Activated T-helper 1 cell treated with anti-CD3 and anti-CD28 coated beads, Interleukin-12 subunit alpha, Interleukin-12 subunit beta, Interleukin-2, Interleukin-4 antibody, amounts not matched to agents 30 ng/mL and 10 ng/mL and 1 ng/mL, durations not matched to agents 14 hours and 24 hours and 36 hours (primary cell): Measurements from ENCODE around the gene RNF114. TPM values are rescaled to one million over a fixed set of nuclear protein-coding genes. Genes with fewer than 3 reads are reported as not detected.
"Not testable (repeated sequence)": the region's sequence is repeated elsewhere in the genome, so short reads cannot be mapped to it uniquely, and the experiment has no call there.

ENCODE experiments used
- DNase-seq: peaks from one replicate; pipeline ENCODE4 v3.0.0; 2021; ENCODE audit warnings: low spot score
- H3K27ac Mint-ChIP-seq: one replicate; pipeline ENCODE4 v1.8.0; 2021; ENCODE audit warnings: mild to moderate bottlenecking, mixed read lengths
- H3K27me3 Mint-ChIP-seq: one replicate; pipeline ENCODE4 v1.8.0; 2022; ENCODE audit warnings: mild to moderate bottlenecking, moderate library complexity, mixed read lengths; ENCODE audit not compliant: insufficient read depth
- H3K36me3 Mint-ChIP-seq: one replicate; pipeline ENCODE4 v1.8.0; 2021; ENCODE audit warnings: low read depth, mixed read lengths
- H3K4me1 Mint-ChIP-seq: one replicate; pipeline ENCODE4 v1.8.0; 2021; ENCODE audit warnings: low read depth, mixed read lengths
- H3K4me3 Mint-ChIP-seq: one replicate; pipeline ENCODE4 v1.8.0; 2021; ENCODE audit warnings: mild to moderate bottlenecking, moderate library complexity, mixed read lengths
- H3K9me3 Mint-ChIP-seq: one replicate; pipeline ENCODE4 v1.8.0; 2021; ENCODE audit warnings: mixed read lengths
- intact Hi-C: fragments of 100-400 bp; cut with micrococcal nuclease; formaldehyde crosslinking; loops from one replicate; pipeline ENCODE4 v1.15.1; 2024
- total RNA-seq: library from RNA; stranded (reverse); gene quantifications from 2 replicates; pipeline ENCODE4 v1.2.3, GENCODE V29; 2022

Gene RNF114
- total RNA-seq, 1 donor from 2014 or later, result 58.7 TPM

GRCh38 chr20:49893242-49894072, 42.7 kb upstream of the RNF114 start:
- Mint-ChIP-seq H3K4me1 (peaks cover 22% of the 10 kb centered on the region), H3K36me3 (peaks cover 16% of the 10 kb centered on the region), H3K4me3 (peak overlapping the region; percentile 29), H3K9me3 (no peaks in the 10 kb centered on the region), H3K27me3 (peaks cover 4% of the 10 kb centered on the region), H3K27ac (peak overlapping the region; percentile 70)
- DNase-seq, result no peak
- intact Hi-C loops, result loop anchor here (1.0 kb wide), 1 partner anchor 22 kb away; the partner anchor contains the start of gene SPATA2

GRCh38 chr20:49894073-49894470, 42.1 kb upstream of the RNF114 start:
- H3K27me3 Mint-ChIP-seq, result peaks cover 4% of the 10 kb centered on the region
- peaks cover 19% of the 10 kb centered on the region for H3K4me1 Mint-ChIP-seq
- H3K4me3 Mint-ChIP-seq, result peak overlapping the region; percentile 15
- peaks cover 11% of the 10 kb centered on the region for H3K36me3 Mint-ChIP-seq
- H3K9me3 Mint-ChIP-seq, result no peaks in the 10 kb centered on the region
- H3K27ac Mint-ChIP-seq, result peak overlapping the region; percentile 70
- DNase-seq, result no peak
- intact Hi-C loops, result loop anchor here (1.0 kb wide), 1 partner anchor 21 kb away; the partner anchor contains the start of gene SPATA2

- H3K9me3 Mint-ChIP-seq, intact Hi-C loops, H3K27ac Mint-ChIP-seq, H3K27me3 Mint-ChIP-seq, H3K36me3 Mint-ChIP-seq, DNase-seq, H3K4me3 Mint-ChIP-seq: not testable (repeated sequence)
- peaks cover 19% of the 10 kb centered on the region for H3K4me1 Mint-ChIP-seq
These were observed 40.6 kb upstream of the RNF114 start for GRCh38 chr20:49895474-49896093.

- peaks cover 19% of the 10 kb centered on the region for H3K4me1 Mint-ChIP-seq
- DNase-seq, result no peak
- no peak overlapping the region for H3K4me3 Mint-ChIP-seq
- H3K27ac Mint-ChIP-seq, result no peak overlapping the region
- H3K27me3 Mint-ChIP-seq, result peaks cover 4% of the 10 kb centered on the region
- no peaks in the 10 kb centered on the region for H3K9me3 Mint-ChIP-seq
- intact Hi-C loops, result no loop called here
- peaks cover 3% of the 10 kb centered on the region for H3K36me3 Mint-ChIP-seq
These were observed 40.0 kb upstream of the RNF114 start for GRCh38 chr20:49896204-49896603.

GRCh38 chr20:49899541-49900383, 36.4 kb upstream of the RNF114 start:
- H3K4me1 Mint-ChIP-seq, result no peaks in the 10 kb centered on the region
- H3K36me3 Mint-ChIP-seq, result peaks cover 7% of the 10 kb centered on the region
- H3K4me3 Mint-ChIP-seq, result no peak overlapping the region
- no peaks in the 10 kb centered on the region for H3K9me3 Mint-ChIP-seq
- intact Hi-C loops, result no loop called here
- H3K27me3 Mint-ChIP-seq, result peaks cover 4% of the 10 kb centered on the region
- H3K27ac Mint-ChIP-seq, result no peak overlapping the region
- no peak for DNase-seq

GRCh38 chr20:49901588-49901987, 34.6 kb upstream of the RNF114 start:
- Mint-ChIP-seq H3K36me3 (peaks cover 16% of the 10 kb centered on the region), H3K4me3 (no peak overlapping the region), H3K27me3 (peaks cover 2% of the 10 kb centered on the region), H3K27ac (no peak overlapping the region), H3K4me1 (no peaks in the 10 kb centered on the region), H3K9me3 (no peaks in the 10 kb centered on the region)
- no peak for DNase-seq
- intact Hi-C loops, result no loop called here

GRCh38 chr20:49904440-49905214, 31.6 kb upstream of the RNF114 start:
- Mint-ChIP-seq H3K27me3 (no peaks in the 10 kb centered on the region), H3K27ac (no peak overlapping the region), H3K36me3 (peaks cover 21% of the 10 kb centered on the region), H3K4me1 (no peaks in the 10 kb centered on the region), H3K9me3 (no peaks in the 10 kb centered on the region), H3K4me3 (no peak overlapping the region)
- intact Hi-C loops, result no loop called here
- no peak for DNase-seq

- H3K27ac Mint-ChIP-seq, result no peak overlapping the region
- no peaks in the 10 kb centered on the region for H3K9me3 Mint-ChIP-seq
- DNase-seq, result no peak
- no peak overlapping the region for H3K4me3 Mint-ChIP-seq
- H3K27me3 Mint-ChIP-seq, result no peaks in the 10 kb centered on the region
- peaks cover 24% of the 10 kb centered on the region for H3K36me3 Mint-ChIP-seq
- intact Hi-C loops, result no loop called here
- no peaks in the 10 kb centered on the region for H3K4me1 Mint-ChIP-seq
These were observed 30.6 kb upstream of the RNF114 start for GRCh38 chr20:49905415-49906091.

- no peak for DNase-seq
- Mint-ChIP-seq H3K36me3 (peaks cover 25% of the 10 kb centered on the region), H3K9me3 (no peaks in the 10 kb centered on the region), H3K27ac (no peak overlapping the region), H3K4me1 (no peaks in the 10 kb centered on the region), H3K27me3 (no peaks in the 10 kb centered on the region), H3K4me3 (no peak overlapping the region)
- intact Hi-C loops, result no loop called here
These were observed 30.0 kb upstream of the RNF114 start for GRCh38 chr20:49906101-49906604.

- DNase-seq, result no peak
- Mint-ChIP-seq H3K27me3 (no peaks in the 10 kb centered on the region), H3K4me1 (no peaks in the 10 kb centered on the region), H3K4me3 (no peak overlapping the region), H3K36me3 (peaks cover 26% of the 10 kb centered on the region), H3K27ac (no peak overlapping the region), H3K9me3 (no peaks in the 10 kb centered on the region)
- intact Hi-C loops, result no loop called here
These were observed 29.5 kb upstream of the RNF114 start for GRCh38 chr20:49906615-49907154.

GRCh38 chr20:49907405-49908257, 28.6 kb upstream of the RNF114 start:
- H3K4me1 Mint-ChIP-seq, result no peaks in the 10 kb centered on the region
- intact Hi-C loops, result no loop called here
- H3K27me3 Mint-ChIP-seq, result no peaks in the 10 kb centered on the region
- no peak overlapping the region for H3K27ac Mint-ChIP-seq
- H3K4me3 Mint-ChIP-seq, result no peak overlapping the region
- peaks cover 28% of the 10 kb centered on the region for H3K36me3 Mint-ChIP-seq
- no peak for DNase-seq
- H3K9me3 Mint-ChIP-seq, result no peaks in the 10 kb centered on the region
